Heart right ventricle (tissue), 16 donors: ENCODE measurements around the gene BACE1-AS. TPM values are rescaled to one million over a fixed set of nuclear protein-coding genes. Genes with fewer than 3 reads are reported as not detected.
"Not testable (repeated sequence)": the region's sequence is repeated elsewhere in the genome, so short reads cannot be mapped to it uniquely, and the experiment has no call there.

ENCODE experiments used
- ATAC-seq, 8 donors: fragments of 200-7000 bp; cut with Tn5 transposase; one replicate each; pipeline ENCODE4 v1.9.1; 2020; ENCODE audit warnings: mild to moderate bottlenecking in 8 of 8, moderate library complexity in 8 of 8, moderate number of reproducible peaks in 1 of 8
- DNase-seq, 2 donors: peaks; one replicate each; pipeline ENCODE4 v3.0.0-alpha.2; 2020
- H3K27ac ChIP-seq, 10 donors: fragments of 200-600 bp; sonication (generic) in 2 of 10; one replicate each; pipeline versions ENCODE4 v1.5.0 to v1.8.0; 2020 to 2022; ENCODE audit warnings: mild to moderate bottlenecking in 3 of 10
- H3K27me3 ChIP-seq, 7 donors: fragments of 200-600 bp; one replicate each; pipeline ENCODE4 v1.8.0; 2021 to 2022; ENCODE audit warnings: mild to moderate bottlenecking in 2 of 7
- H3K36me3 ChIP-seq, 9 donors: fragments of 200-600 bp; sonication (generic) in 1 of 9; one replicate each; pipeline versions ENCODE4 v1.5.0 to v1.8.0; 2020 to 2022; ENCODE audit warnings: mild to moderate bottlenecking in 2 of 9
- H3K4me1 ChIP-seq, 9 donors: fragments of 200-600 bp; sonication (generic) in 1 of 9; one replicate each; pipeline versions ENCODE4 v1.5.0 to v1.8.0; 2020 to 2022; ENCODE audit warnings: mild to moderate bottlenecking in 4 of 9
- H3K4me3 ChIP-seq, 10 donors: fragments of 200-600 bp; sonication (generic) in 2 of 10; one replicate each; pipeline versions ENCODE4 v1.5.0 to v1.8.0; 2020 to 2022; ENCODE audit warnings: mild to moderate bottlenecking in 7 of 10, moderate library complexity in 2 of 10
- H3K9me3 ChIP-seq, 11 donors: fragments of 200-600 bp in 10 of 11; sonication (generic) in 2 of 11; one replicate each; pipeline versions ENCODE4 v1.5.0 to v1.8.0; 2013 to 2022; ENCODE audit warnings: mild to moderate bottlenecking in 2 of 11, control low read depth in 1 of 11, moderate library complexity in 1 of 11
- WGBS, 2 donors: extraction: QIAGEN DNeasy Blood & Tissue Kit; methylation state at CpG; one replicate each; pipeline ENCODE4 v1.1.7; 2013; ENCODE audit warnings: inconsistent platforms in 1 of 2; 5-methylcytosine and 5-hydroxymethylcytosine counted together
- intact Hi-C, 10 donors: fragments of 100-400 bp; cut with DNase I; formaldehyde crosslinking; loops; one replicate each; pipeline versions ENCODE4 v1.11.1 to v1.14.2; 2022
- polyA plus RNA-seq, 2 donors: library from polyadenylated mRNA; stranded (reverse); fragments of 200-250 nt; gene quantifications; one replicate each; pipeline ENCODE4 v1.2.3, GENCODE V29; 2013
- total RNA-seq, 10 donors: library from RNA; stranded (reverse); fragmentation: NEBNext Ultra II Directional in 3 of 10; extraction: Animal tissue kit (Norgen Biotek cat#: 25700) in 3 of 10; gene quantifications; one replicate each; pipeline versions ENCODE4 v1.2.1 to v1.2.4, GENCODE V29; 2021 to 2023
- TF ChIP-seq, protein P1 (sequence below), 9 donors: fragments of 200-600 bp; sonication (generic) in 2 of 9; IDR thresholded peaks; one replicate each; pipeline versions ENCODE4 v1.5.0 to v1.8.0; 2021 to 2022; ENCODE audit warnings: antibody characterized with exemption in 9 of 9, mild to moderate bottlenecking in 5 of 9, moderate library complexity in 1 of 9
- donor health status: Arrhythmogenic right ventricular cardiomyopathy.
- donor health status: ischemic (EF 13 %, LVEDD 7.1; RV severe dilation, severe dysfunction).
- donor health status: healthy with polysubstance abuse.
- donor health status: DM: no; HTN: yes; CAD: no.
- donor health status: DM: no; HTN: no; CAD: no.
- donor health status: ischemic (EF 25% LVEDD 6.9; RV normal size, moderate dysfunction).
- donor health status: ischemic (EF 25% LVEDD 5.7; RV mildly dilated, moderate dysfunction).
- donor health status: healthy.
- donor health status: DM: yes; HTN: yes; CAD: no.
- donor health status: Ischemic cardiomyopathy.
- donor health status: ischemic (EF 35%, LVEDD 5.7; RV mildly dilated, moderate dysfunction).
- donor health status: nonischemic (EF 11% LVEDD 7.7; RV severe dilation, severe dysfunction).
- donor health status: DM: yes; HTN: yes; CAD: no.
- donor health status: PGD.
- donor health status: ischemic (EF 29% LVEDD 5.4; RV normal size, mild dysfunction).
- donor health status: nonischemic (EF 23%, LVEDD 6.1; RV moderate dilation, normal function).

BACE1-AS gene
- total and polyA plus RNA-seq, 12 donors, result 3.9 to 20.0 (median 11.9) TPM

DNA sequence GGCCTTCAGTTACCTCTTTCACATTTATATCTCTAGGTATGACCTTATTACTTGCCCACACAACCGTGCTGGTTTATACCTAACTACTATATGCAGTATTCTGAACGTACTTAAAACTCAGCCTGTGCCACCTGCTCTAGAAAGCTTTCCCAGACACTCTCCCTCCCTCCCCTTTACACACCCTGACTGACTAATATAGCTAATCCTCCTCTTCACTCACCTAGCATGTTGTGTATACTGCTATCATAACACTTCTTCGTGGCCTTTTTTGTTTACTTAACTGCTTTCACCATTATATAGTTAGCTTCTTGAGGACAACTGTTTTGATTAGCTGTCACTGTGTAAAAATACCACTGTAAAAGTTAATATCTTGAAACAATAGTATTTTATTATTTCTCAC is 35.2 kb upstream of the BACE1-AS start:
- H3K27me3 ChIP-seq, result no peaks in the 10 kb centered on the region
- peaks cover 0 to 89% (median 21%) of the 10 kb centered on the region in 9 donors for H3K36me3 ChIP-seq

DNA sequence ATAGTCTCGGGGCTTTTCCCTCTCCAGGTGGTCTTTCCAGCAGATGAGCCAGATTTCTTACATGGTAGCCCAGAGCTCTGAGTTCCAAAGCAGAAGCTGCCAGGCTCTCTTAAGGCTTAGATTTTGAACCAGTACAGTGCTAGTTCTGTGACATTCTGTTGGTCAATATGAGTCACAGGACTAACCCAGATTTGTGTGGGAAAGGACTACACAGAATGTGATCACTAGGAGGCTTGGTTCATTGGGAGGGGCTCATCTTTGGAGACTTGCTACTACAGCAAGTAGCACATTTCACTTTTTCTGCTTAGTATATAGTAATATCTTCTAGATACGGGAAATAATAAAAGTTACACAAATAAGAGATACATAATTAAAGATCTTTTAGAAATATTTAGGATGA is 34.6 kb upstream of the BACE1-AS start:
- Histone ChIP-seq H3K4me3 (no peak overlapping the region), H3K4me1 (no peaks in the 10 kb centered on the region), H3K27ac (no peak overlapping the region), H3K9me3 (no peaks in the 10 kb centered on the region), H3K27me3 (no peaks in the 10 kb centered on the region), H3K36me3 (peaks cover 0 to 95% (median 21%) of the 10 kb centered on the region in 9 donors)
- intact Hi-C loops, result no loop called here
- TF ChIP-seq, protein P1, sequence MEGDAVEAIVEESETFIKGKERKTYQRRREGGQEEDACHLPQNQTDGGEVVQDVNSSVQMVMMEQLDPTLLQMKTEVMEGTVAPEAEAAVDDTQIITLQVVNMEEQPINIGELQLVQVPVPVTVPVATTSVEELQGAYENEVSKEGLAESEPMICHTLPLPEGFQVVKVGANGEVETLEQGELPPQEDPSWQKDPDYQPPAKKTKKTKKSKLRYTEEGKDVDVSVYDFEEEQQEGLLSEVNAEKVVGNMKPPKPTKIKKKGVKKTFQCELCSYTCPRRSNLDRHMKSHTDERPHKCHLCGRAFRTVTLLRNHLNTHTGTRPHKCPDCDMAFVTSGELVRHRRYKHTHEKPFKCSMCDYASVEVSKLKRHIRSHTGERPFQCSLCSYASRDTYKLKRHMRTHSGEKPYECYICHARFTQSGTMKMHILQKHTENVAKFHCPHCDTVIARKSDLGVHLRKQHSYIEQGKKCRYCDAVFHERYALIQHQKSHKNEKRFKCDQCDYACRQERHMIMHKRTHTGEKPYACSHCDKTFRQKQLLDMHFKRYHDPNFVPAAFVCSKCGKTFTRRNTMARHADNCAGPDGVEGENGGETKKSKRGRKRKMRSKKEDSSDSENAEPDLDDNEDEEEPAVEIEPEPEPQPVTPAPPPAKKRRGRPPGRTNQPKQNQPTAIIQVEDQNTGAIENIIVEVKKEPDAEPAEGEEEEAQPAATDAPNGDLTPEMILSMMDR (IDR thresholded peaks at IDR 0.05), result no peak
- 48 to 72% methylated on average over 2 of the region's 2 CpGs for WGBS, 2 donors
- no peak for DNase-seq
- no peak for ATAC-seq

More for the DNA sequence above, 35.2 kb upstream of the BACE1-AS start:
- 90 to 91% methylated on average over 3 of the region's 3 CpGs for WGBS, 2 donors
- Histone ChIP-seq H3K4me3 (no peak overlapping the region), H3K4me1 (no peaks in the 10 kb centered on the region), H3K27ac (no peak overlapping the region), H3K9me3 (no peaks in the 10 kb centered on the region)
- no peak for DNase-seq
- ATAC-seq, result no peak
- intact Hi-C loops, result no loop called here
- TF ChIP-seq, protein P1 (IDR thresholded peaks at IDR 0.05), result no peak

DNA sequence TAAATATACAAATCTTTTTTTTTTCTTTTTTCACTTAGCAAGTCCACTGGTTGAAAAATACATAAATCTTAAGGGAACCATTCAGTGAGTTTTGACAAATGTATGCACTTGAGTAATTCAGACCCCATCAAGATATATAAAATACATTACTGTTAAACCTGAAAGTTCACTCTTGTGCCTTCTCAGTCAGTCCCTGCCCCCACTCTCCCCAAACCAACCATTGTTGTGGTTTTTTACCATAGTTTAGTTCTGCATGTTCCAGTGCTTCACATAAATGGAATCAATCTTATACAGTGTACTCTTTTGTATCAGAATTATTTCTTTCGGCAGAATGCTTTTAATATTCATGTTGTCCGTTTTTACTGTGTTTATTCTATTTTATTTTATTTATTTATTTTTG is 32.6 kb upstream of the BACE1-AS start:
- DNase-seq (no peak), ATAC-seq (no peak)
- intact Hi-C loops, result no loop called here
- no peak overlapping the region for H3K4me3 ChIP-seq
- TF ChIP-seq, protein P1 (IDR thresholded peaks at IDR 0.05), result no peak
- H3K9me3 ChIP-seq, result no peaks in the 10 kb centered on the region
- H3K27me3 ChIP-seq, result no peaks in the 10 kb centered on the region
- no peaks in the 10 kb centered on the region for H3K4me1 ChIP-seq
- H3K27ac ChIP-seq, result no peak overlapping the region
- peaks cover 0 to 94% (median 21%) of the 10 kb centered on the region in 9 donors for H3K36me3 ChIP-seq
- WGBS, 2 donors, result 91 to 96% methylated on average over 2 of the region's 2 CpGs

DNA sequence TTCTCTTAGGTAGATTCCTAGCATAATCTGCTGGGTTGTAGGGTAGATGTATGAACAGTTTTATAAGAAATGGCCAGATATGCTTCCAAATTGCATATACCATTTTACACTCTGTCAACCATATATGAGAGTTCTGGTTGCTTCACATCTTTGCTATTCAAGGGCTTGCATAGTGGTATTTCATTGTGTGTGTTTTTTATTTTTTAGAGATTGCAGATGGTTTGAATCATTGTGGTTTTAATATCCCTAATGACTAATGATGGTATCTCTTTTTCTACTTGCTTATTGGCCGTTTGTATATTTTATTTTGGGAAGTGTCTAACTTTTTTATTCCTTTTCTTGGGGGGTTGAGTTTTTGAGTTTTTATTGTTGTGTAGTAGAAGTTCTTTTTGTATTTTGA is 31.7 kb upstream of the BACE1-AS start:
- TF ChIP-seq, protein P1 (IDR thresholded peaks at IDR 0.05), result no peak
- intact Hi-C loops, result no loop called here
- WGBS, 2 donors, result 70 to 80% methylated on average over 1 of the region's 1 CpG
- Histone ChIP-seq H3K27me3 (no peaks in the 10 kb centered on the region), H3K36me3 (peaks cover 0 to 90% (median 21%) of the 10 kb centered on the region in 9 donors), H3K27ac (no peak overlapping the region), H3K9me3 (no peaks in the 10 kb centered on the region), H3K4me3 (no peak overlapping the region), H3K4me1 (no peaks in the 10 kb centered on the region)
- ATAC-seq (no peak), DNase-seq (no peak)

DNA sequence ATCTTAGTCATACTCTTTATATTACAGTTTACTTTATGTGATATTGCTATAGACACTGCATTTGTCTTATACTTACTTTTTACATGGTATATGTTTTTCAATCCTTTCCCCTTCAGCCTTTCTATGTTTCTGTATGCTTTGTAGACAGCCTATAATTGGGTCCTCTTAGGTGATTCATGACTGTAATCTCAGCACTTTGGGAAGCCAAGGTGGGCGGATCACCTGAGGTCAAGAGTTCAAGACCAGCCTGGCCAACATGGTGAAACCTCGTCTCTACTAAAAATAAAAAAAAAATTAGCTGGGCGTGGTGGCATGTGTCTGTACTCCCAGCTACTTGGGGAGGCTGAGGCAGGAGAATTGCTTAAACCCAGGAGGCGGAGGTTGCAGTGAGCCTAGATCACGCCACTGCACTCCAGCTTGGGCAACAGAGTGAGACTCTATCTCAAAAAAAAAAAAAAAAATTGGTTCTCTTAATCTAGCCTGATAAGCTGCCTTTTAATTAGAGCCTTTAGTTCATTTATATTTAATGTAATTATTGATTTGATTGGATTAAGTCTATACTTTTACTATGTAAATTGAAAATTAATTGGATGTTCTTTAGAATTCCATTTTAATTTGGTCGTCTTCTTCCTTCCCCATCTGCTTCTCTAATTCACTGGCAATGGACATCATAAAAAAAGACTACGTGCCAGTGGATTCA is 26.4 kb upstream of the BACE1-AS start:
- intact Hi-C loops, H3K4me3 ChIP-seq, H3K9me3 ChIP-seq, H3K27ac ChIP-seq, H3K4me1 ChIP-seq, H3K27me3 ChIP-seq, DNase-seq, ATAC-seq: not testable (repeated sequence)
- H3K36me3 ChIP-seq, result peaks cover 0 to 86% (median 10%) of the 10 kb centered on the region in 9 donors
- WGBS, 2 donors, result 96% methylated on average over 7 of the region's 7 CpGs
